Effector memory CD8-positive, alpha-beta T cell (primary cell): Measurements from ENCODE around the gene WAPL.
"Not testable (repeated sequence)": the region's sequence is repeated elsewhere in the genome, so short reads cannot be mapped to it uniquely, and the experiment has no call there.

ENCODE experiments used
- ATAC-seq: fragments of 150-1000 bp; cut with Tn5 transposase; replicated peaks from 2 replicates; pipeline ENCODE4 v1.10.0; 2021; ENCODE audit warnings: mild to moderate bottlenecking, moderate library complexity
- DNase-seq, 3 experiments: peaks; one replicate each; pipeline ENCODE4 v3.0.0; 2021
- H3K27ac Mint-ChIP-seq, 2 donors: one replicate each; pipeline ENCODE4 v1.8.0; 2022; ENCODE audit warnings: mild to moderate bottlenecking in 2 of 2, mixed read lengths in 2 of 2, moderate library complexity in 2 of 2
- H3K27me3 Mint-ChIP-seq, 2 donors: one replicate each; pipeline ENCODE4 v1.8.0; 2022; ENCODE audit warnings: mixed read lengths in 2 of 2
- H3K36me3 Mint-ChIP-seq: one replicate; pipeline ENCODE4 v1.8.0; 2022; ENCODE audit warnings: mild to moderate bottlenecking, moderate library complexity, mixed read lengths; ENCODE audit not compliant: insufficient read depth
- H3K4me1 Mint-ChIP-seq, 2 donors: one replicate each; pipeline ENCODE4 v1.8.0; 2022; ENCODE audit warnings: low read depth in 2 of 2, mixed read lengths in 2 of 2
- H3K4me3 Mint-ChIP-seq, 2 donors: one replicate each; pipeline ENCODE4 v1.8.0; 2022; ENCODE audit warnings: mild to moderate bottlenecking in 2 of 2, mixed read lengths in 2 of 2, moderate library complexity in 2 of 2
- H3K9me3 Mint-ChIP-seq, 2 donors: one replicate each; pipeline ENCODE4 v1.8.0; 2022; ENCODE audit warnings: mixed read lengths in 2 of 2

WAPL gene

GRCh38 chr10:86538547-86538946 is 17.0 kb upstream of the WAPL start:
- DNase-seq = no peak
- ATAC-seq = no peak
- Mint-ChIP-seq H3K27ac (no peak overlapping the region), H3K4me1 (peaks cover 9 to 10% of the 10 kb centered on the region in 2 donors), H3K4me3 (no peak overlapping the region), H3K9me3 (no peaks in the 10 kb centered on the region), H3K36me3 (peaks cover 8% of the 10 kb centered on the region), H3K27me3 (peaks cover 0 to 6% of the 10 kb centered on the region in 2 donors)

- H3K27me3 Mint-ChIP-seq, H3K27ac Mint-ChIP-seq, H3K4me1 Mint-ChIP-seq, H3K9me3 Mint-ChIP-seq, DNase-seq, ATAC-seq, H3K36me3 Mint-ChIP-seq, H3K4me3 Mint-ChIP-seq: not testable (repeated sequence)
Measured at GRCh38 chr10:86538040-86538439, 16.4 kb upstream of the WAPL start.

- H3K4me3 Mint-ChIP-seq = peak overlapping the region; percentile 64 to 83
- no peaks in the 10 kb centered on the region for H3K9me3 Mint-ChIP-seq
- H3K27ac Mint-ChIP-seq = peak overlapping the region in 1 of 2 donors; percentile 87
- peaks cover 8% of the 10 kb centered on the region for H3K36me3 Mint-ChIP-seq
- H3K27me3 Mint-ChIP-seq = peaks cover 0 to 6% of the 10 kb centered on the region in 2 donors
- ATAC-seq (peak; percentile 83), DNase-seq (peak; percentile 36 to 61 (median 58))
- H3K4me1 Mint-ChIP-seq = peaks cover 9 to 10% of the 10 kb centered on the region in 2 donors
Measured at GRCh38 chr10:86536294-86536861, 14.8 kb upstream of the WAPL start.

GRCh38 chr10:86535132-86535882 is 13.7 kb upstream of the WAPL start:
- peaks cover 0 to 6% of the 10 kb centered on the region in 2 donors for H3K27me3 Mint-ChIP-seq
- H3K4me3 Mint-ChIP-seq = peak overlapping the region; percentile 45 to 83
- H3K36me3 Mint-ChIP-seq = peaks cover 6% of the 10 kb centered on the region
- peaks cover 9 to 10% of the 10 kb centered on the region in 2 donors for H3K4me1 Mint-ChIP-seq
- DNase-seq = peak in 2 of 3 experiments; percentile 37 to 40
- ATAC-seq = peak; percentile 61
- no peaks in the 10 kb centered on the region for H3K9me3 Mint-ChIP-seq
- H3K27ac Mint-ChIP-seq = peak overlapping the region in 1 of 2 donors; percentile 87

- no peaks in the 10 kb centered on the region for H3K9me3 Mint-ChIP-seq
- H3K27me3 Mint-ChIP-seq = peaks cover 0 to 2% of the 10 kb centered on the region in 2 donors
- peaks cover 6% of the 10 kb centered on the region for H3K36me3 Mint-ChIP-seq
- no peak for DNase-seq
- peak overlapping the region in 1 of 2 donors; percentile 35 for H3K27ac Mint-ChIP-seq
- no peak for ATAC-seq
- H3K4me1 Mint-ChIP-seq = peaks cover 7% of the 10 kb centered on the region in 2 donors
- no peak overlapping the region for H3K4me3 Mint-ChIP-seq
Measured at GRCh38 chr10:86533328-86533727, 11.7 kb upstream of the WAPL start.

GRCh38 chr10:86528736-86529135 is 7.1 kb upstream of the WAPL start:
- H3K4me1 Mint-ChIP-seq, H3K4me3 Mint-ChIP-seq, H3K27ac Mint-ChIP-seq, DNase-seq, H3K27me3 Mint-ChIP-seq, H3K9me3 Mint-ChIP-seq, H3K36me3 Mint-ChIP-seq, ATAC-seq: not testable (repeated sequence)

GRCh38 chr10:86526606-86527005 is 5.0 kb upstream of the WAPL start:
- Mint-ChIP-seq H3K4me1 (peaks cover 15 to 19% of the 10 kb centered on the region in 2 donors), H3K36me3 (peaks cover 14% of the 10 kb centered on the region), H3K4me3 (no peak overlapping the region), H3K9me3 (no peaks in the 10 kb centered on the region), H3K27ac (peak overlapping the region in 1 of 2 donors; percentile 3), H3K27me3 (no peaks in the 10 kb centered on the region)
- ATAC-seq = no peak
- no peak for DNase-seq

- not testable (repeated sequence) for H3K27me3 Mint-ChIP-seq, H3K9me3 Mint-ChIP-seq, ATAC-seq, DNase-seq, H3K27ac Mint-ChIP-seq, H3K4me3 Mint-ChIP-seq
- Mint-ChIP-seq H3K4me1 (peaks cover 17 to 21% of the 10 kb centered on the region in 2 donors), H3K36me3 (peaks cover 18% of the 10 kb centered on the region)
Measured at GRCh38 chr10:86525713-86526112, 4.1 kb upstream of the WAPL start.

GRCh38 chr10:86524225-86524962 is 2.8 kb upstream of the WAPL start:
- Mint-ChIP-seq H3K4me1 (peaks cover 22 to 31% of the 10 kb centered on the region in 2 donors), H3K4me3 (no peak overlapping the region), H3K27me3 (no peaks in the 10 kb centered on the region), H3K27ac (peak overlapping the region; percentile 33 to 52), H3K9me3 (no peaks in the 10 kb centered on the region), H3K36me3 (peaks cover 19% of the 10 kb centered on the region)
- no peak for ATAC-seq
- no peak for DNase-seq

- Mint-ChIP-seq H3K4me1 (peaks cover 25 to 39% of the 10 kb centered on the region in 2 donors), H3K4me3 (peak overlapping the region in 1 of 2 donors; percentile 93), H3K27ac (no peak overlapping the region), H3K9me3 (no peaks in the 10 kb centered on the region), H3K27me3 (no peaks in the 10 kb centered on the region), H3K36me3 (peaks cover 19% of the 10 kb centered on the region)
- DNase-seq (no peak), ATAC-seq (no peak)
Measured at GRCh38 chr10:86523348-86523747, 1.8 kb upstream of the WAPL start.

- H3K27me3 Mint-ChIP-seq = no peaks in the 10 kb centered on the region
- peak overlapping the region; percentile 95 for H3K27ac Mint-ChIP-seq
- peak overlapping the region; percentile 93 to 97 for H3K4me3 Mint-ChIP-seq
- H3K36me3 Mint-ChIP-seq = peaks cover 26% of the 10 kb centered on the region
- DNase-seq (no peak), ATAC-seq (no peak)
- no peaks in the 10 kb centered on the region for H3K9me3 Mint-ChIP-seq
- peaks cover 27 to 45% of the 10 kb centered on the region in 2 donors for H3K4me1 Mint-ChIP-seq
Measured at GRCh38 chr10:86522510-86522855, 891 bp upstream of the WAPL start.

GRCh38 chr10:86520871-86521677 is 518 bp downstream of the WAPL start:
- ATAC-seq (peak; percentile 43), DNase-seq (peak in 1 of 3 experiments; percentile 30)
- H3K9me3 Mint-ChIP-seq = no peaks in the 10 kb centered on the region
- peaks cover 38 to 59% of the 10 kb centered on the region in 2 donors for H3K4me1 Mint-ChIP-seq
- H3K4me3 Mint-ChIP-seq = peak overlapping the region; percentile 93 to 97
- peaks cover 35% of the 10 kb centered on the region for H3K36me3 Mint-ChIP-seq
- H3K27me3 Mint-ChIP-seq = no peaks in the 10 kb centered on the region
- H3K27ac Mint-ChIP-seq = peak overlapping the region; percentile 95

- Mint-ChIP-seq H3K9me3 (no peaks in the 10 kb centered on the region), H3K27me3 (no peaks in the 10 kb centered on the region), H3K4me1 (peaks cover 47 to 73% of the 10 kb centered on the region in 2 donors), H3K27ac (peak overlapping the region in 1 of 2 donors; percentile 95), H3K36me3 (peaks cover 56% of the 10 kb centered on the region), H3K4me3 (peak overlapping the region in 1 of 2 donors; percentile 93)
- ATAC-seq (no peak), DNase-seq (no peak)
Measured at GRCh38 chr10:86518781-86519180, 2.8 kb downstream of the WAPL start.
